ENCODE measurements around the gene FBXL22. TPM values are rescaled to one million over a fixed set of nuclear protein-coding genes. Genes with fewer than 3 reads are reported as not detected.

The FBXL22 gene
- total RNA-seq, 4 donors from 2014 or later, result 3.0 to 28.1 (median 7.8) TPM

GRCh38 chr15:63634154-63634553, 37.0 kb downstream of the FBXL22 start:
- H3K36me3 ChIP-seq, result peaks cover 0 to 78% (median 34%) of the 10 kb centered on the region in 4 donors
- in situ Hi-C loops (cut with MboI; ENCODE audit: low pct_ligation_motif_present in 1 of 4, low pct_unique_long_range_greater_than_20kb in 1 of 4, low sequenced_read_pairs in 3 of 4), result no loop called here

DNA sequence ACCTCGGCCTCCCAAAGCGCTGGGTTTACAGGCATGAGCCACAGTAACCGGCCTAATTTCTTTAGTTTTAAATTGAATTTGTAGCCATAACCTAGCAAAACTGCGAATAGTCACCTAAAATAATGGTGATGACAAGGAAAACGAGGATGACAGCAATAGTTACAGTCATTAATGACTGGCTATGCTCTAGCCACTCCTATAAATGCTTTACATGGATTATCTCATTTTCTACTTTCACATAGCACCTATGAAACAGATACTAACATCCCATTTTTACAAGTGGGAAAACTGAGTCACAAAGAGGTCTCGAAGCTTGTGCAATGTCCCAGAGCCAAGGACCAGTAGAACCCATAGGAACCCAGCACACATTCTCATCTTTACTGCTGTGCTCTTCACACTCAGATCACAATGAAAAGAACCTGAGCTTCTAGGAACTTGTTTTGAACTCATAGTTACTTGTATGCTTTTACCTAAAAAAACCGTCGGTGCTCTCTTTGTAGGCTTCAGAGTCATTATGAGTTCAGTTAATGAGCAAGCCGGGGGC, 39.4 kb downstream of the FBXL22 start:
- DNase-seq, result no peak
- Histone ChIP-seq H3K36me3 (peaks cover 0 to 86% (median 37%) of the 10 kb centered on the region in 4 donors), H3K4me3 (no peak overlapping the region), H3K9me3 (no peaks in the 10 kb centered on the region), H3K4me1 (no peaks in the 10 kb centered on the region), H3K27ac (no peak overlapping the region), H3K27me3 (no peaks in the 10 kb centered on the region)
- intact Hi-C loops (cut with DNase I; ENCODE audit: low total_unique reads), result no loop called here
- TF ChIP-seq POLR2AphosphoS5 (IDR thresholded peaks at IDR 0.05), result no peak
- TF ChIP-seq, protein P1, sequence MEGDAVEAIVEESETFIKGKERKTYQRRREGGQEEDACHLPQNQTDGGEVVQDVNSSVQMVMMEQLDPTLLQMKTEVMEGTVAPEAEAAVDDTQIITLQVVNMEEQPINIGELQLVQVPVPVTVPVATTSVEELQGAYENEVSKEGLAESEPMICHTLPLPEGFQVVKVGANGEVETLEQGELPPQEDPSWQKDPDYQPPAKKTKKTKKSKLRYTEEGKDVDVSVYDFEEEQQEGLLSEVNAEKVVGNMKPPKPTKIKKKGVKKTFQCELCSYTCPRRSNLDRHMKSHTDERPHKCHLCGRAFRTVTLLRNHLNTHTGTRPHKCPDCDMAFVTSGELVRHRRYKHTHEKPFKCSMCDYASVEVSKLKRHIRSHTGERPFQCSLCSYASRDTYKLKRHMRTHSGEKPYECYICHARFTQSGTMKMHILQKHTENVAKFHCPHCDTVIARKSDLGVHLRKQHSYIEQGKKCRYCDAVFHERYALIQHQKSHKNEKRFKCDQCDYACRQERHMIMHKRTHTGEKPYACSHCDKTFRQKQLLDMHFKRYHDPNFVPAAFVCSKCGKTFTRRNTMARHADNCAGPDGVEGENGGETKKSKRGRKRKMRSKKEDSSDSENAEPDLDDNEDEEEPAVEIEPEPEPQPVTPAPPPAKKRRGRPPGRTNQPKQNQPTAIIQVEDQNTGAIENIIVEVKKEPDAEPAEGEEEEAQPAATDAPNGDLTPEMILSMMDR (IDR thresholded peaks at IDR 0.05), result no peak
- no peak for TF ChIP-seq POLR2A (IDR thresholded peaks at IDR 0.05)
- TF ChIP-seq EP300 (IDR thresholded peaks at IDR 0.05; ENCODE audit: low read depth), result no peak
- WGBS, 2 donors (ENCODE audit: low coverage in 1 of 2), result 97 to 98% methylated on average over 6 to 9 of the region's 9 CpGs
- in situ Hi-C loops (cut with MboI; ENCODE audit: low pct_ligation_motif_present in 1 of 4, low pct_unique_long_range_greater_than_20kb in 1 of 4, low sequenced_read_pairs in 3 of 4), result no loop called here

More at GRCh38 chr15:63634154-63634553, 37.0 kb downstream of the FBXL22 start:
- no peak for DNase-seq
- Histone ChIP-seq H3K9me3 (no peaks in the 10 kb centered on the region), H3K4me1 (no peaks in the 10 kb centered on the region), H3K27me3 (no peaks in the 10 kb centered on the region), H3K27ac (no peak overlapping the region), H3K4me3 (no peak overlapping the region)
- 90 to 93% methylated on average over 1 of the region's 1 CpG for WGBS, 2 donors (ENCODE audit: low coverage in 1 of 2)
- TF ChIP-seq, protein P1 (IDR thresholded peaks at IDR 0.05), result no peak
- no peak for TF ChIP-seq EP300 (IDR thresholded peaks at IDR 0.05; ENCODE audit: low read depth)
- no peak for TF ChIP-seq POLR2AphosphoS5 (IDR thresholded peaks at IDR 0.05)
- TF ChIP-seq POLR2A (IDR thresholded peaks at IDR 0.05), result no peak
- intact Hi-C loops (cut with DNase I; ENCODE audit: low total_unique reads), result no loop called here

- WGBS, 2 donors (ENCODE audit: low coverage in 1 of 2), result 93 to 100% methylated on average over 1 of the region's 1 CpG
- H3K9me3 ChIP-seq, result no peaks in the 10 kb centered on the region
- H3K4me1 ChIP-seq, result no peaks in the 10 kb centered on the region
- no peak overlapping the region for H3K27ac ChIP-seq
- no peak for TF ChIP-seq POLR2AphosphoS5 (IDR thresholded peaks at IDR 0.05)
- no peak for TF ChIP-seq EP300 (IDR thresholded peaks at IDR 0.05; ENCODE audit: low read depth)
- TF ChIP-seq POLR2A (IDR thresholded peaks at IDR 0.05), result no peak
- TF ChIP-seq, protein P1 (IDR thresholded peaks at IDR 0.05), result no peak
- H3K4me3 ChIP-seq, result no peak overlapping the region
- H3K36me3 ChIP-seq, result peaks cover 0 to 86% (median 31%) of the 10 kb centered on the region in 4 donors
- in situ Hi-C loops (cut with MboI; ENCODE audit: low pct_ligation_motif_present in 1 of 4, low pct_unique_long_range_greater_than_20kb in 1 of 4, low sequenced_read_pairs in 3 of 4) (no loop called here), intact Hi-C loops (cut with DNase I; ENCODE audit: low total_unique reads) (no loop called here)
- H3K27me3 ChIP-seq, result no peaks in the 10 kb centered on the region
- DNase-seq, result no peak
These were observed 41.7 kb downstream of the FBXL22 start for GRCh38 chr15:63638839-63639238.

GRCh38 chr15:63640146-63640545, 43.0 kb downstream of the FBXL22 start:
- in situ Hi-C loops (cut with MboI; ENCODE audit: low pct_ligation_motif_present in 1 of 4, low pct_unique_long_range_greater_than_20kb in 1 of 4, low sequenced_read_pairs in 3 of 4) (no loop called here), intact Hi-C loops (cut with DNase I; ENCODE audit: low total_unique reads) (no loop called here)
- Histone ChIP-seq H3K4me3 (no peak overlapping the region), H3K36me3 (peaks cover 0 to 89% (median 34%) of the 10 kb centered on the region in 4 donors), H3K4me1 (no peaks in the 10 kb centered on the region), H3K9me3 (no peaks in the 10 kb centered on the region), H3K27me3 (no peaks in the 10 kb centered on the region), H3K27ac (no peak overlapping the region)
- TF ChIP-seq POLR2AphosphoS5 (IDR thresholded peaks at IDR 0.05) (no peak), POLR2A (IDR thresholded peaks at IDR 0.05) (no peak), EP300 (IDR thresholded peaks at IDR 0.05; ENCODE audit: low read depth) (no peak)
- TF ChIP-seq, protein P1 (IDR thresholded peaks at IDR 0.05), result no peak
- 83 to 96% methylated on average over 2 to 3 of the region's 3 CpGs for WGBS, 2 donors (ENCODE audit: low coverage in 1 of 2)
- no peak for DNase-seq

Other genes with a start within 250 kb of the FBXL22 start
- gene CA12, start 215.5 kb upstream of the FBXL22 start, total RNA-seq, result 100 to 1,000 TPM; 121 to 392 (median 329) TPM
- gene USP3, start 92.8 kb upstream of the FBXL22 start, total RNA-seq, result 10 to 100 TPM; 56.1 to 93.0 (median 73.7) TPM
- 100 to 1,000 TPM in 2 of 4 donors, 10 to 100 TPM in 2; 30.8 to 243 (median 102) TPM for gene HERC1, start 236.6 kb downstream of the FBXL22 start, total RNA-seq

Data from transverse colon (tissue), 4 donors.